Brain microvascular endothelial cell (primary cell): ENCODE measurements around the gene RAPGEF6.

Source experiments
- DNase-seq: peaks from one replicate; pipeline ENCODE4 v3.0.0-alpha.2; 2020
- H3K27ac ChIP-seq: fragments of 250-450 bp; sonication (Bioruptor Pico); 2 replicates; pipeline ENCODE4 v1.5.1; 2020; ENCODE audit warnings: mild to moderate bottlenecking, moderate library complexity
- H3K27me3 ChIP-seq: fragments of 250-450 bp; sonication (Bioruptor Pico); replicated peaks from 2 replicates; pipeline ENCODE4 v1.5.1; 2020; ENCODE audit warnings: mild to moderate bottlenecking
- H3K36me3 ChIP-seq: fragments of 250-450 bp; sonication (Bioruptor Pico); replicated peaks from 2 replicates; pipeline ENCODE4 v1.5.1; 2020; ENCODE audit warnings: mild to moderate bottlenecking
- H3K4me3 ChIP-seq: 2 replicates; pipeline ENCODE4 v1.5.1; 2011; ENCODE audit warnings: low read depth, mild to moderate bottlenecking, control low read depth, low read length, moderate library complexity
- in situ Hi-C: cut with HindIII; loops from 2 replicates; pipeline ENCODE4 v1.10.0; 2017; ENCODE audit warnings: low sequenced_read_pairs, low pct_ligation_motif_present
- TF ChIP-seq, protein P1 (sequence below): IDR thresholded peaks from 2 replicates; pipeline ENCODE4 v1.5.1; 2011; ENCODE audit warnings: low read depth, mild to moderate bottlenecking, moderate library complexity, low read length, control low read depth, inconsistent platforms; ENCODE audit errors: missing control alignments

The RAPGEF6 gene

DNA sequence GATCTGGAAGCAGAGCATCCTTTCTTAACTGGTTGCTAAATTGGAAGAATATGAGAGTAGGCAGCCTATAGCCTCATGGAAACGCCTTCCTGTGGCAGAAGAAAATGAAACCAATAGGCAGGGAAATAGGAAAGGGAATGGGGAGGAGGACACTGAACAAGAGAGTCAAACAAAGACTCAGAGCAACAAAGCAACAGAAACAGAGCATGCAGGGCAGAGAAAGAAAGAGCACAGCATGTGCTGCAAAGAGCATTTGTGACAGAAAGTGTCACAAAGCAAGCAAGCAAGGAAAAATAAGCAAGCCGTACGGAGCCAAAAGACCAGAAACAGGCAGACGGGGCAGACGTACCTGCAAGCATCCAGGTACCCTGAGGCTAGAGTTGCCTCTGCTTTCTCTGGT, 123.1 kb downstream of the RAPGEF6 start:
- TF ChIP-seq, protein P1, sequence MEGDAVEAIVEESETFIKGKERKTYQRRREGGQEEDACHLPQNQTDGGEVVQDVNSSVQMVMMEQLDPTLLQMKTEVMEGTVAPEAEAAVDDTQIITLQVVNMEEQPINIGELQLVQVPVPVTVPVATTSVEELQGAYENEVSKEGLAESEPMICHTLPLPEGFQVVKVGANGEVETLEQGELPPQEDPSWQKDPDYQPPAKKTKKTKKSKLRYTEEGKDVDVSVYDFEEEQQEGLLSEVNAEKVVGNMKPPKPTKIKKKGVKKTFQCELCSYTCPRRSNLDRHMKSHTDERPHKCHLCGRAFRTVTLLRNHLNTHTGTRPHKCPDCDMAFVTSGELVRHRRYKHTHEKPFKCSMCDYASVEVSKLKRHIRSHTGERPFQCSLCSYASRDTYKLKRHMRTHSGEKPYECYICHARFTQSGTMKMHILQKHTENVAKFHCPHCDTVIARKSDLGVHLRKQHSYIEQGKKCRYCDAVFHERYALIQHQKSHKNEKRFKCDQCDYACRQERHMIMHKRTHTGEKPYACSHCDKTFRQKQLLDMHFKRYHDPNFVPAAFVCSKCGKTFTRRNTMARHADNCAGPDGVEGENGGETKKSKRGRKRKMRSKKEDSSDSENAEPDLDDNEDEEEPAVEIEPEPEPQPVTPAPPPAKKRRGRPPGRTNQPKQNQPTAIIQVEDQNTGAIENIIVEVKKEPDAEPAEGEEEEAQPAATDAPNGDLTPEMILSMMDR = no peak
- H3K27ac ChIP-seq = no peak overlapping the region
- DNase-seq = no peak
- no peaks in the 10 kb centered on the region for H3K36me3 ChIP-seq
- in situ Hi-C loops = no loop called here
- H3K4me3 ChIP-seq = no peak overlapping the region
- H3K27me3 ChIP-seq = no peaks in the 10 kb centered on the region

DNA sequence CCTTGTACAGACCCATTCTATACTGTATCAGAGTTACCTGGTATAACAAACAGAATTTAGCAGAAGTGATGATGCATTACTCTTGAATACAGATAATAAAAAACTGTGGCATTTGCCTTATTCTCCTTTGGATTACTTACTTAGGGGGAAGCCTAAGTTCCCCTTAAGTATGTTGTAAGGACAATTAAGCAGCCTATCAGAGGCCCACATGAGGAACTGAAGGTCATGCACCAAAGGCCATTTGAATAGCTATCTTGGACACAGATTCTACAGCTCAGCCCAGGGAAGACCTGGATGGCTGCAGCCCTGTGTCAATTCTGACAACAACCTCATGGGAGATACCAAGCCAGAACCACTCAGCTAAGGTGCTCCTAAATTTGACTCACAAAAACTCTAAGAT, 125.2 kb downstream of the RAPGEF6 start:
- Histone ChIP-seq H3K4me3 (no peak overlapping the region), H3K27me3 (no peaks in the 10 kb centered on the region), H3K36me3 (no peaks in the 10 kb centered on the region), H3K27ac (no peak overlapping the region)
- TF ChIP-seq, protein P1 = no peak
- in situ Hi-C loops = no loop called here
- DNase-seq = no peak

DNA sequence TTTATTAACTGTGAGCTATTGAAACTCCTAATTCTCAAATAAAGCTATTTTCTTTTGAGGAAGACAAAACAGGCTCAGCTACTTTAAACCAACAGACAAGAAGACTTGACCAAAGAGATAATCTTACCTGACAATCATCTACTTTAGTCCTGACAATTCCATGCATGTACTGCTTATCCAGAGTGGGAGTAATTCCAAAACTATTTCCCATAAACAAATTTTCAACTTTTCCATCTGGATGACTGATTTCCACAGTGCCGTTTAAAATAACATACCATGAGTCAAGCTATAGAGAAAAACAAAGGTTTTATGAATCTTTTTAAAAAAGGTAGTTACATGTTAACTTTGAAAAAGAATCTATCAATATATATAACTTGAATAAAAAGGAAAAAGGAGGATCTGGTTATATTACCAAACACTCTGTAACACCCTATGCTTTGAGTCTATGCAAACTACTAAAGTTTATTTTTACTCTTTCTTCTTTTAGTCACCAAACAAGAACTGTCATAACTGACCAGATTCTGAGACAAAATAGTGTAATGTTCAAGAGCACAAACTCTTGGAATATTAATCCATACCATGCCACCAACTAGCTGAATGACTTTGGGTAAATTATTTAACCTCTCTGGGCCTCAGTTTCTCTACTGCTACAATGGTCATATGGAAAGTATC, 129.7 kb downstream of the RAPGEF6 start:
- in situ Hi-C loops = no loop called here

DNA sequence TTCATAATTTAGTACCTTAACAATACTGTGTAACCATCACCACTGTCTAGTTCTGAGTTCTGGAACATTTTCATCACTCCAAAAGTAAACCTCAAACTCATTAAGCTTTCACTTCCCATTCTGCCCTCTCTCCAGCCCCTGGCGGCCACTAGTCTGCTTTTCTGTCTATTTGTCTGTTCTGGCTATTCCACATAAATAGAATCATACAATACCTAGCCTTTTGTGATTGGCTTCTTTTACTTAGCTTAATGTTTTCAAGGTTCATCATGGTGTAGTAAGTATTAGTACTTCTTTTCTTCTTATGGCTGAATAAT, 138.7 kb downstream of the RAPGEF6 start:
- no peaks in the 10 kb centered on the region for H3K36me3 ChIP-seq
- H3K27me3 ChIP-seq = no peaks in the 10 kb centered on the region
- H3K4me3 ChIP-seq = no peak overlapping the region
- H3K27ac ChIP-seq = no peak overlapping the region
- no peak for DNase-seq
- TF ChIP-seq, protein P1 = no peak
- in situ Hi-C loops = no loop called here

More for the DNA sequence above, 129.7 kb downstream of the RAPGEF6 start:
- Histone ChIP-seq H3K4me3 (no peak overlapping the region), H3K27me3 (no peaks in the 10 kb centered on the region), H3K36me3 (no peaks in the 10 kb centered on the region), H3K27ac (no peak overlapping the region)
- peak; percentile 6 for DNase-seq
- TF ChIP-seq, protein P1 = no peak

DNA sequence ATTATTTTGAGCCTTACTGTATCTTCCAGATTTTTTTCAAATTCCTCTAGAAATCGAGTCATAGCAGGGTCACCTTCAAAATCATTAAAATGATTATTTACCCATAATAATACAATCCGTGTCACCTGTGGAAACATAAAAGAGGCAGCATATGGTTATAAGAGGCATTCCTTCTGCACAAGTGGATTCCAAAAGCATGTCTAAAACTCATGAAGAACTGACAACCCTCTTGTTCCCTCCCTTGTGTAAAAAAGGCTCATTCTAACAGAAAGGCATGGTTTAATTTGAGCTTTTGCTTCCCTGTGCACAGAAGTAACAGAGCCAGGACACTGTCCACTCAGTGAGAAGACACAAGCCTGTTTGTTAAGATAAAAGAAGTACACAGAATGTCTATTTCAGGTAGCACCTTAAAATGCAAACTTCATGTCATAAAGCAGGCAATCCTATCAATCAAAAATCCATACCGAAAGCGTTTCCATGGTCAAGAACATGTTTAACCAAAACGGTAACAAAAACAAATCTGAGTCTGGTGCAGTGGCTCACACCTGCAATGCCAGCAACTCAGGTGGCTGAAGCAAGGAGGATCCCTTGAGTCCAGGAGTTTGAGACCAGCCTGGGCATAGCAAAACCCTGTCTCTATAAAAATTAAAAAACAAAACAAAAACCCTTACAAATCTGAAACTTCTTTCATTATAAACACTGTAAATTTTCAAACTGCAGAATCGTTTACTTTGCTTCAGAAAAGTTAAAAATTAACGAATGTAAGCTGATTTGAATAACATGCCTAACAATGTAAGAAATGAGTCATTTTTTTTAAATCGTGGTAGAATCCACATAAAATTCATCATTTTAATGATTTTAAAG, 139.3 kb downstream of the RAPGEF6 start:
- TF ChIP-seq, protein P1 = no peak
- Histone ChIP-seq H3K27ac (no peak overlapping the region), H3K4me3 (no peak overlapping the region), H3K36me3 (no peaks in the 10 kb centered on the region), H3K27me3 (no peaks in the 10 kb centered on the region)
- DNase-seq = no peak
- in situ Hi-C loops = no loop called here
